Esophagus (tissue), 2 donors: ENCODE results near the gene NPRL2. TPM values are rescaled to one million over a fixed set of nuclear protein-coding genes. Genes with fewer than 3 reads are reported as not detected.

Source experiments
- H3K27ac ChIP-seq, 2 donors: one replicate each; pipeline ENCODE4 v1.5.1; 2013; ENCODE audit warnings: low read depth in 2 of 2, mild to moderate bottlenecking in 2 of 2, inconsistent platforms in 1 of 2, low read length in 1 of 2, moderate library complexity in 1 of 2
- H3K27me3 ChIP-seq, 2 donors: one replicate each; pipeline ENCODE4 v1.6.1; 2013; ENCODE audit warnings: low read length in 2 of 2, control low read depth in 1 of 2, mild to moderate bottlenecking in 1 of 2; ENCODE audit not compliant: insufficient read depth in 2 of 2, control insufficient read depth in 1 of 2
- H3K36me3 ChIP-seq, 2 donors: one replicate each; pipeline ENCODE4 v1.6.1; 2013; ENCODE audit warnings: low read length in 1 of 2; ENCODE audit not compliant: control insufficient read depth in 2 of 2, insufficient read depth in 2 of 2
- H3K4me1 ChIP-seq, 2 donors: one replicate each; pipeline ENCODE4 v1.6.1; 2013; ENCODE audit warnings: low read length in 1 of 2; ENCODE audit not compliant: control insufficient read depth in 2 of 2, insufficient read depth in 2 of 2
- H3K4me3 ChIP-seq, 2 donors: one replicate each; pipeline ENCODE4 v1.5.1; 2013; ENCODE audit warnings: low read length in 2 of 2, mild to moderate bottlenecking in 2 of 2, low read depth in 1 of 2, moderate library complexity in 1 of 2
- H3K9me3 ChIP-seq, 2 donors: one replicate each; pipeline ENCODE4 v1.6.1; 2013; ENCODE audit warnings: mild to moderate bottlenecking in 2 of 2, low read depth in 1 of 2, low read length in 1 of 2, moderate library complexity in 1 of 2; ENCODE audit not compliant: control insufficient read depth in 2 of 2, insufficient read depth in 1 of 2
- WGBS, 2 donors: extraction: QIAGEN DNeasy Blood & Tissue Kit; methylation state at CpG; one replicate each; pipeline ENCODE4 v1.1.7; 2013; 5-methylcytosine and 5-hydroxymethylcytosine counted together
- polyA plus RNA-seq, 2 donors: library from polyadenylated mRNA; stranded (reverse); fragments of 200-250 nt; gene quantifications; one replicate each; pipeline ENCODE4 v1.2.3, GENCODE V29; 2013
- donor health status: healthy with polysubstance abuse.
- donor health status: Bipolar disorder and iron deficiency.

Gene NPRL2
- polyA plus RNA-seq, 2 donors: 14.9 to 16.4 TPM

GRCh38 chr3:50303013-50303815 is 47.4 kb downstream of the NPRL2 start, which contains the start of gene HYAL1:
Gene HYAL1, minus strand, starts transcription at chr3:50303574. Its CDS starts 618 bp downstream, at chr3:50302956.
- H3K36me3 ChIP-seq: no peaks in the 10 kb centered on the region
- H3K4me1 ChIP-seq: peaks cover 9 to 28% of the 10 kb centered on the region in 2 donors
- H3K27ac ChIP-seq: peak within 1 kb of the TSS; percentile 58 to 71
- 54 to 59% methylated on average over 14 of the region's 14 CpGs for WGBS, 2 donors
- H3K27me3 ChIP-seq: no peaks in the 10 kb centered on the region
- H3K9me3 ChIP-seq: no peaks in the 10 kb centered on the region
- H3K4me3 ChIP-seq: peak within 1 kb of the TSS in 1 of 2 donors; percentile 9

DNA sequence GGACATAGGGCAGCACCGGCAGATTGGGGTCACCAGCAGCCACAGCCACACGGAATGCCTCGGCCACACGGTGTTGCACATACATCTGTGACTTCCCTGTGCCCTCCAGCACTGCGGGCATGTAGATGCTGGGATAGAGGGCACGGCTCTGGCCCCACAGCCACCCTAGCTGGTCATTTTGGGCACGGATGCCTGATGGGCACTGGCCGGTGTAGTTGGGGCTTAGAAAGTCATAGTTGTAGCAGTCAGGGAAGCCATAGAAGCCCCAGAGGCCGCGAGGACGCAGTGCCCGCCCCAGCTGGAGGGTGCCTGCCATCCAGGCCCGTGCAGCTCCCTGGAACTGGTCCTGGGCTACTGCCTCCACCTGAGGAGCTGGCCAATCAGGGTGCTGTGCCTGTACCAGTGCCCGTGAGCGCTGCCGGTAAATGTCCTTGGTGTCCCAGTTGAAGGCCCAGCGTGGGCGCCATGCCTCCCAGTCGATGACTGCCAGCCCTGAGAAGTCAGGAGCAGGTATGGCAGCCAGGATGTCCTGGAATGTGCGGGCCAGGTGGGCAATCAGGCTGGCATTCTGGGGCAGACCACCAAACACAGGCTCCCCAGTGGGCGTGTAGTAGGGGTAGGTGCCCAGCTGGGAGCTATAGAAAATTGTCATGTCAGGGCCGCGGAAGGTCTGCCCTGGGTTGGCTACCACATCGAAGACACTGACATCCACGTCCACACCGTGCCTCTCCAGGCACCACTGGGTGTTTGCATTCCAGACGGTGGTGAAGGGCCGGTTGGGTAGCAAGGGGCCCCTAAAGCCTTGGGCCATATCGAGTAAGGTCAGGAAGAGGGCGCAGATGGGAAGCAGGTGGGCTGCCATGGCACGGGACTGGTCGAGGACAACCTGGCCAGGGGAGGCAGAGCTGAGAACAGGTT is 48.2 kb downstream of the NPRL2 start:
- H3K4me1 ChIP-seq: peaks cover 9 to 29% of the 10 kb centered on the region in 2 donors
- 86 to 89% methylated on average over 32 of the region's 32 CpGs for WGBS, 2 donors

DNA sequence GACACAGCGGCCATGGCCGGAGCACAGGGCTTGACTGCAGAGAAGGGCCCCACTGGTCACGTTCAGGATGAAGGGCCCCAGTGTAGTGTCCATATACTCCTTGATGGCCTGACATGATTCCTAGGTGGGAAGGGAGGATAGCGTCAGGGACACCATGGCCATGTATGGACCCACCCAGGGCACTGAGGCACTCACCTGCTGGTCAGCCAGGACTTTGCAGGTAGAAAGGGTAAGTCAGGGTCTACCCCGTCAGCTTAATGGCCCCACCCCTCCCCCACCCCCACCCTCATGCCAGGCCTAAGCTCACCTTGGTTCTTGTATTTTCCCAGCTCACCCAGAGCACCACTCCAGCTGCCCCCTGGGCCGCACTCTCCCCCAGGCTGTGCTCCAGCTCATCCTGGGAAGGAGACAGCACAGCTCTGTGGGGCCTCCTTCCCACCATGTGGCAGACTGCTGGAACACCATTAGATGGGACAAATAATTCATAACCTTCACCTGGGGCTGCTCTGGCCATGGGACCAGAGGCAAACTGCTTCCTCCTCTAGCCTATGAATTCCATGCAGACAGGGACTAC is 49.8 kb downstream of the NPRL2 start:
- Histone ChIP-seq H3K36me3 (peaks cover 0 to 4% of the 10 kb centered on the region in 2 donors), H3K4me3 (no peak overlapping the region), H3K27me3 (no peaks in the 10 kb centered on the region), H3K9me3 (no peaks in the 10 kb centered on the region), H3K4me1 (peaks cover 9 to 29% of the 10 kb centered on the region in 2 donors), H3K27ac (peak overlapping the region; percentile 88 to 98)
- WGBS, 2 donors: 86 to 93% methylated on average over 6 of the region's 6 CpGs

More for the DNA sequence above, 48.2 kb downstream of the NPRL2 start:
- H3K4me3 ChIP-seq: no peak overlapping the region
- H3K9me3 ChIP-seq: no peaks in the 10 kb centered on the region
- no peaks in the 10 kb centered on the region for H3K27me3 ChIP-seq
- peak overlapping the region; percentile 34 to 53 for H3K27ac ChIP-seq
- H3K36me3 ChIP-seq: peaks cover 0 to 1% of the 10 kb centered on the region in 2 donors

DNA sequence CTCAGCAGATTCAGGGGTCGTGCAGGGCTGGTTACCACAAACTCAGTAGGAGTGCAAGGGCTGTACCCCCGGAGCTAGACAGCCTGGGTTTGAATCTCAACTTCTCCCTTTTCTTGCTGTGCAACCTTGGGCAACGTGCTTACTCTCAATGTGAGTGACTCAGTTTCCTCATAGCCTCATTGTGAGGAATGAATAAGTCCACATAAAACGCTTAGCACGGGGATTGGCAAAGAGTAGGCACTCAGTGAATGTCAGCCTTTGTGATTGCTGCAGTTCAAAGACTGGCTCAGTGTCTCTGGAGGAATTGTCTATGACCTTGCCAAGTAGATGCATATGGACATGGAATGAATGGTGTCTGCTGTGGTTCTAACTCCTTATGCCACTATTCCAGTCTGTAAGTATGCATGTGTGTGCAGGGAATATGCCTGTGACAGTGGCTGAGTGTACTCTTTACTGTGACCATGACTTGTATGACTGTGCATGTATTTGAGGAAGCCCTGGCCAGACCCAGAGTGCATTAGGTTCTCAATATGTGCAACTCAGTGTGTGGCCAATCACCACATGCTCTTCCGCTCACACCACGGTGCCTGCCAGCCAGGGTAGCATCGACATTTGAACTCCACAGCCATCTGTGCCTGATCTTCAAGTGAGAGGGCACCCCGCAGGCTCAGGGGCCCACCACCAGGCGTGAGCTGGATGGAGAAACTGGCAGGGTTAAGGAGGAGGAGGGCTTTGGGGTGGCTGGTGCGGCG is 50.5 kb downstream of the NPRL2 start:
- WGBS, 2 donors: 47 to 51% methylated on average over 12 of the region's 12 CpGs
- Histone ChIP-seq H3K9me3 (no peaks in the 10 kb centered on the region), H3K27me3 (no peaks in the 10 kb centered on the region), H3K27ac (peak overlapping the region; percentile 88 to 98), H3K36me3 (peaks cover 0 to 4% of the 10 kb centered on the region in 2 donors), H3K4me1 (peaks cover 9 to 29% of the 10 kb centered on the region in 2 donors), H3K4me3 (peak overlapping the region; percentile 2 to 38)

DNA sequence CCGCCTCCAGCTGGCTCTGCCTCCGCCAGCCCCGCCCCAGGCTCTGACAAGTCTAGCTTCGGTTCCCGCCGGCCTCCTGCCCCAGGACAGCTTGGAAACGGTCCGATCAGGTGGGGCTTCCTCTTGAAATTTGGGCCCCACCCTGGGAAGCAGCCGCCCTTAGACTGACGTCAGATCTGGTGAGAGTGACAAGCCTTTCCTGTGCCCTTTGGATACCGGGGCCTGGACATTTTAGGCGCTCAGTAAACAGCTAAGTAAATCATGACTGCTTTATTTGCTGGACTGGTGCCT is 51.0 kb downstream of the NPRL2 start:
- Histone ChIP-seq H3K36me3 (peaks cover 0 to 4% of the 10 kb centered on the region in 2 donors), H3K9me3 (no peaks in the 10 kb centered on the region), H3K27me3 (no peaks in the 10 kb centered on the region), H3K4me1 (peaks cover 9 to 29% of the 10 kb centered on the region in 2 donors), H3K4me3 (peak overlapping the region; percentile 2 to 38), H3K27ac (peak overlapping the region; percentile 88 to 98)
- WGBS, 2 donors: 0 to 1% methylated on average over 12 of the region's 12 CpGs

DNA sequence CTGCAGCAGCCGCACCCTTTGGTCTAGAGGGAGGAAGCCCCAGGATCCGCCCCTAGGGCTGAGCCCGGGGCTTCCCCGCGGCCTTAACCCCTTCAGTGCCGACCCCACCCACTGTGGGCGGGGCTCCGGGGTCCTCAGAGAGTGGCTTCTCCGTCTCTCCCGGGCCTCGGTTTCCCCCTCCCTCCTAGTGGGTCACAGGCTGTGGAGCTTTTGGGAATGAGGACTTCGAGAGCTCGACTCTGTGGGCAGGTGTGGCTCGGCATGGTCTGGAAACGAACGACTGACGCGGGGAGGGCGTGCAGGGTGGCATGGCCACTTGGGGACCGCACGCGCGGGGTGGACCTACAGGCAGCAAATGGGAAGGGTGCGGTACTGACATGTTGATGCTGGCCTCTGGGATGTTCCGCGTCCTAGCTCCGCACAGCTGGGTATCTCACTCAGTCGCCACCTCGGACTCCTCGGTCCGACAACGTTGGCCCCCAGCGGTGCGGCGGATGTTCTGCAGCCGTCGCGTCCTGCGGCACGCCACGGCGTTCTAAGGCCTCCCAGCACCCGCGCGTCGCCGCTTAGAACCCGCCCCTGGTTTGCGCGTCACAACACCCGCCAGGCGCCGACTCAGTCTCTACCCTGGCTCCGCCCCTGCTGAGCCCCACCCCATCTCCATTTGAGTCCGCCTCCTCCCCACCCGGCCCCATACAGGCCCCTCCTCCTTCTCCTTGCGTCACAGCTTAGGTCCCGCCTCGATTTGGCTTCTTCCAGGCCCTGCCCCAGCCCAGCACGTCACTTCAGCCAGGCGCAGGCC is 51.5 kb downstream of the NPRL2 start, which contains the start of the genes HYAL3 and NAA80:
Gene HYAL3, minus strand, starts transcription at position 570 of the 802 bp plus-strand sequence. CDS start 3,803 bp downstream, outside the sequence.
Gene NAA80, minus strand, starts transcription at position 570 of the 802 bp plus-strand sequence. CDS start 1,942 bp downstream, outside the sequence.
- WGBS, 2 donors: 0% methylated on average over 61 of the region's 61 CpGs
- Histone ChIP-seq H3K4me1 (peaks cover 9 to 29% of the 10 kb centered on the region in 2 donors), H3K36me3 (peaks cover 0 to 4% of the 10 kb centered on the region in 2 donors)

GRCh38 chr3:50297896-50298725 is 52.5 kb downstream of the NPRL2 start:
- WGBS, 2 donors: 47% methylated on average over 9 of the region's 9 CpGs
- Histone ChIP-seq H3K4me1 (peaks cover 5 to 27% of the 10 kb centered on the region in 2 donors), H3K27ac (peak overlapping the region; percentile 81 to 98), H3K4me3 (peak overlapping the region; percentile 59 to 62), H3K36me3 (peaks cover 0 to 4% of the 10 kb centered on the region in 2 donors), H3K27me3 (no peaks in the 10 kb centered on the region), H3K9me3 (no peaks in the 10 kb centered on the region)

More for the DNA sequence above, 51.5 kb downstream of the NPRL2 start, which contains the start of the genes HYAL3 and NAA80:
- Histone ChIP-seq H3K4me3 (peak within 1 kb of the TSS; percentile 59 to 62), H3K27ac (peak within 1 kb of the TSS; percentile 88 to 98), H3K27me3 (no peaks in the 10 kb centered on the region), H3K9me3 (no peaks in the 10 kb centered on the region)

- no peak overlapping the region for H3K27ac ChIP-seq
- peaks cover 5 to 28% of the 10 kb centered on the region in 2 donors for H3K4me1 ChIP-seq
- H3K9me3 ChIP-seq: no peaks in the 10 kb centered on the region
- H3K27me3 ChIP-seq: no peaks in the 10 kb centered on the region
- WGBS, 2 donors: 80 to 88% methylated on average over 2 of the region's 2 CpGs
- peaks cover 0 to 4% of the 10 kb centered on the region in 2 donors for H3K36me3 ChIP-seq
- H3K4me3 ChIP-seq: no peak overlapping the region
Observed at GRCh38 chr3:50297384-50297775, 53.2 kb downstream of the NPRL2 start.
